GM21529 (cell line): ENCODE measurements around the gene CUEDC2.

Experiments
- ATAC-seq: cut with Tn5 transposase; IDR thresholded peaks from one replicate; pipeline ENCODE4 v1.9.1; 2021; ENCODE audit not compliant: unreplicated experiment

Gene CUEDC2

GRCh38 chr10:102398172-102399020, 34.0 kb downstream of the CUEDC2 start:
- ATAC-seq, result no peak

GRCh38 chr10:102397222-102398171, 34.9 kb downstream of the CUEDC2 start:
- no peak for ATAC-seq

GRCh38 chr10:102396730-102397151, 35.6 kb downstream of the CUEDC2 start:
- ATAC-seq, result no peak

GRCh38 chr10:102396317-102396650, 36.1 kb downstream of the CUEDC2 start:
- ATAC-seq, result no peak

GRCh38 chr10:102395400-102396316, 36.7 kb downstream of the CUEDC2 start, which contains the start of gene NFKB2:
TSS of gene NFKB2 (plus strand) at chr10:102395705. CDS start at chr10:102395960, 255 bp downstream.
- peak; percentile 28 for ATAC-seq

GRCh38 chr10:102394801-102395399, 37.5 kb downstream of the CUEDC2 start:
- ATAC-seq, result no peak

GRCh38 chr10:102394079-102394800, 38.1 kb downstream of the CUEDC2 start:
- ATAC-seq, result peak; percentile 81

GRCh38 chr10:102393411-102394078, 38.8 kb downstream of the CUEDC2 start:
- no peak for ATAC-seq

GRCh38 chr10:102392306-102392705, 40.1 kb downstream of the CUEDC2 start:
- ATAC-seq, result no peak

GRCh38 chr10:102389894-102390293, 42.5 kb downstream of the CUEDC2 start:
- no peak for ATAC-seq

- ATAC-seq, result no peak
Observed at GRCh38 chr10:102384606-102385429, 47.6 kb downstream of the CUEDC2 start.

GRCh38 chr10:102384053-102384452, 48.3 kb downstream of the CUEDC2 start:
- no peak for ATAC-seq

GRCh38 chr10:102382871-102383270, 49.5 kb downstream of the CUEDC2 start:
- ATAC-seq, result no peak

- ATAC-seq, result no peak
Observed at GRCh38 chr10:102381983-102382382, 50.4 kb downstream of the CUEDC2 start.

- ATAC-seq, result no peak
Observed at GRCh38 chr10:102379383-102379782, 53.0 kb downstream of the CUEDC2 start.

- no peak for ATAC-seq
Observed at GRCh38 chr10:102376901-102377300, 55.5 kb downstream of the CUEDC2 start.

- ATAC-seq, result no peak
Observed at GRCh38 chr10:102375867-102376266, 56.5 kb downstream of the CUEDC2 start.

- ATAC-seq, result no peak
Observed at GRCh38 chr10:102375250-102375649, 57.1 kb downstream of the CUEDC2 start.
